Measurements from ENCODE around the gene TMEM107.

DNA sequence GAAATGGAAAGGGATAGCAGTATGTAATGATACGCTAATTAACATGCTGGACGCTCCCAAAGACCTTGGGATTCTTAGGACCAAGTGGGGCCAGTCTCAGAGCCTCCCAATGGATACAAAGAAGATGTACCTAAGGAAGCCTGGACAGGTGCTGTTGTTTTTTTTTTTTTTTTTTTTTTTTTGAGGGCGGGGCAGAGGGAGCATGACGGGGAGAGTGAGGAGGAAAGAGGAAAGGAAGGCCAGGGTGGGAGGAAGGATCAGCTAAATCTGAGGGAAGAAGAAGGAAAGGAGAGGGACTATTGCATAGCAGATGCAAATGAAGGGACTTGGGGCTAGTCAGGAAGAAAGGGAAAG lies 16.0 kb downstream of the TMEM107 start:
- TF ChIP-seq POLR2A (IDR thresholded peaks at IDR 0.05; ENCODE audit: low read depth, low read length) (no peak), POLR2AphosphoS5 (IDR thresholded peaks at IDR 0.05; ENCODE audit: low read depth, low read length) (no peak), SPI1 (IDR thresholded peaks at IDR 0.05; ENCODE audit: low read depth, low read length) (no peak), TAF1 (IDR thresholded peaks at IDR 0.05; ENCODE audit: low read depth, low read length) (no peak), PAX5 (IDR thresholded peaks at IDR 0.05; ENCODE audit: insufficient read depth, low read length, severe bottlenecking) (no peak)
